NCI-H2107 treated with DMSO at 0.1 percent for 48 hours (cell line): ENCODE measurements around the gene BRD4.
"Not testable (repeated sequence)": the region's sequence is repeated elsewhere in the genome, so short reads cannot be mapped to it uniquely, and the experiment has no call there.

Experiments used
- DNase-seq: peaks from one replicate; lab custom pipeline; 2025; ENCODE audit not compliant: unreplicated experiment; lab: John Stamatoyannopoulos, UW

The BRD4 gene

GRCh38 chr19:15363048-15363447 is 30.7 kb upstream of the BRD4 start:
- not testable (repeated sequence) for DNase-seq

DNA sequence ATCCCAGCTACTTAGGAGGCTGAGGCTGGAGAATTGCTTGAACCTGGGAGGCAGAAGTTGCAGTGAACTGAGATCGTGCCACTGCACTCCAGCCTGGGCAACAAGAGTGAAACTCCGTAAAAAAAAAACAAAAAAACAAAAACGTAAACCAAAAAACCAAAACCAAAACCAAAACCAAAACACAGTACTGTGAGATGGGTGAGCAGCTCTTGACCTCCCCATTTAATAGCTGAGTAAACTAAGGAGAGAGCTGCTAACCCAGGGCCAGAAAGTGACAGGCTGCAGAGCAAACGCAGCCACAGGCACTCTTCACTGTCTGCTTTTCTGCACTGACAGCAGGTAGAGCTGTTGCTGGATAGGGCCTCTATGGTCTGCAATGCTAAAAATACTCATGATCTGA is 27.7 kb upstream of the BRD4 start:
- not testable (repeated sequence) for DNase-seq

DNA sequence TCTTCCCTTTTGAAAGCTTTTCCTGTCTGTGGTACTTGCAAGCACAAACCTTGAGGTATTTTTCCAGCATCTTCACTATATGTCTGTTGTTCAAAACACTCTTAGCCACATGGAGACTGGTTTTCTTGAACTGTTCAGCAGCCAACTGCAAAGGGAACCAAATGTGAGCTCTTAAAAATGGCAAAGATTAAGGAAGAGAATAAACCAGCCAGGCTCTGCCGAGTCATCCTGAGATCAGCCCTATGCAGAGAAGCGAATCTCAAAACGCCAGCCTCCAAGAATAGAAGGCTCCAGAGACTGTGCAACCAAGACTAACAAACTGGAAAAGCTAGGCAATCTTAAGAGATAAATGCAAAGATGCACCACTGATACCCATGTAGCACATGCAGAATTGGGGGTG is 26.6 kb upstream of the BRD4 start:
- no peak for DNase-seq

- no peak for DNase-seq
Observed at GRCh38 chr19:15357906-15358305, 25.6 kb upstream of the BRD4 start.

GRCh38 chr19:15354566-15355296 is 22.4 kb upstream of the BRD4 start:
- no peak for DNase-seq

DNA sequence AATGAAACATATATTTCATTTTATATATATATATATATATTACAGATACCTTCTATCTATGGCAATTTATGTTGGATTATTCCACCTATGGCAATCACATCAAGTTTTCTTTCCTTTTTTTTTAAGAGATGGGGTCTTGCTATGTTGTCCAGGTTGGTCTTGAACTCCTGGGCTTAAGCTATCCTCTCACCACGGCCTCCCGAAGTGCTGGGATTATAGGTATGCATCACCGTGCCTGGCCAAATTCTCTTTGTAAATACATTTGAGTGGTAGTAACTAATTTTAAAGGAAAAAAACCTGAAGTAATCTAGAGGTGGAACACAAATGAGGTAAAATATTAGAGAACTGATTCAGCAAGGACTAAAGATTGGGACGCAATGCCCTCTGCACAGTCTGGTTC is 21.6 kb upstream of the BRD4 start:
- no peak for DNase-seq

GRCh38 chr19:15352535-15352934 is 20.2 kb upstream of the BRD4 start:
- not testable (repeated sequence) for DNase-seq

GRCh38 chr19:15341328-15341727 is 9.0 kb upstream of the BRD4 start:
- not testable (repeated sequence) for DNase-seq

DNA sequence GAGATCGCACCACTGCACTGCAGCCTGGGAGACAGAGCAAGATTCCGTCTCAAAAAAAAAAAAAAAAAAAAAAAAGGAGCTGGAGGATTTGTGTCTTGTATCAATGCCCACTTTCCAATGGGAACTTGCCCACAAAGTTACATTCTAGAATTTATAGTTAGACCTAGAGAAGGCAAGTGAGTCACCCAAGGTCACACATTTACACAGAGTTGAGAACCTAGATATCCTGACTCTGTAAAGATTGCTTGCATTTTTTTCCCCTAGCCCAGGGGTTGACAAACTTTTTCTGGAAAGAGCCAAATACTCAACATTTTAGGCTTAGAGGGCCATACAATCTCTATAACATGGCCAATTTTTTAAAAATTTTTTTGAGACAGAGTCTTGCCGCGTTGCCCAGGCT is 7.7 kb upstream of the BRD4 start:
- no peak for DNase-seq

- no peak for DNase-seq
Observed at GRCh38 chr19:15337202-15337601, 4.9 kb upstream of the BRD4 start.

DNA sequence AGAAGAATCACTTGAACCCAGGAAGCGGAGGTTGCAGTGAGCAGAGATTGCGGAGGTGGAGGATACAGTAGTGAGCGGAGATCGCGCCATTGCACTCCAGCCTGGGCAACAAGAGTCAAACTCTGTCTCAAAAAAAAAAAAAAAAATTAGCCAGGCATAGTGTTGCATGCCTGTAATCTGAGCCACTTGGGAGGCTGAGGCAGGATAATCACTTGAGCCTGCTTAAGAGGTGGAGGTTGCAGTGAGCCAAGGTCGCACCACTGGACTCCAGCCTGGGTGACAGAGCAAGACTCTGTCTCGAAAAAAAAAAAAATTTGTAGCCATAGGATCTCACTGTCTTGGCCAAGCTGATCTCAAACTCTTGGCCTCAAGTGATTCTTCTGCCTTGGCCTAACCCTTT is 3.7 kb upstream of the BRD4 start:
- DNase-seq: not testable (repeated sequence)

DNA sequence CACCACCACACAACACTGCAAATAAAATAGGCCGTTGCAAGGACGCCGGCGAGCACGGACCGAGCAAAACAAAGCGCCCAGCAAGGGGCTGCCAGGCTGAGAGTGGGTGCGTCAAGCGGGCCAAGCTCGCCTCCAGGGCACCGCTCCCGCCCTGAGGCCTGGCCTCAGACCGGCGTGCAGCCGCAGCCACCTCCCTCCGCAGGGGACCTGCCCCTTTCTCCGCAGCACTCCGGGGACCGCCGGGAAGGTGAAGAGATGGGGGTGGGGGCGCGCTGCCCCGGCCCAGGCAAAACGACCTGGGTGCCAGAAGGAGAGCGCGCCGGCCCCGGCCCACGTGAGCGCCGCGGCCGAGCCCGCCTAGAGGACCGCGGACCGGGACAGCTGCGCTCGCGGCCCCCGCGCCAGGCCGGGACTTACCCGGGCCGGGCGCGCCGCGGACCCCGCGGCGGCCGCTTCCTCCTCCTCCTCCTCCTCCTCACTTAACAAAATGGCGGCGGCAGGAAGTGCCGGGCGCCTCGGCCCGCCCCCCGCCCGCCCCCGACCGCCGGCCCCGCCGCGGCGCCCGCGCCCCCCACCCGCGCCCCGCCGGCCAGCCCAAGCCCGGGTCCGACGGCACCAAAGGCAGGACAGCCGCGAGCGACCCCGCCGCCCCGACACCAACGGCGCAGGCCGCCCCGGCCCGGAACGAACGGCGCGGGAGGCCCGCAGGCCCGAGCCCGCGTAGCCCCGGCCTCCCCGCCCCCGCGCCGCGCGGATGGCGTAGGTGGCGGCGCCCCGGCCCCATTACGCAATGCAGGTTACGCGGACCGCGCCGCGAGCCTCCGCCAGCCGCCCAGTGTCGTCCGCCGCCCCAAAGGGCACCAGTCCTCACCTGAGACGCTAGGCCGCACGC is 674 bp downstream of the BRD4 start:
- no peak for DNase-seq

DNA sequence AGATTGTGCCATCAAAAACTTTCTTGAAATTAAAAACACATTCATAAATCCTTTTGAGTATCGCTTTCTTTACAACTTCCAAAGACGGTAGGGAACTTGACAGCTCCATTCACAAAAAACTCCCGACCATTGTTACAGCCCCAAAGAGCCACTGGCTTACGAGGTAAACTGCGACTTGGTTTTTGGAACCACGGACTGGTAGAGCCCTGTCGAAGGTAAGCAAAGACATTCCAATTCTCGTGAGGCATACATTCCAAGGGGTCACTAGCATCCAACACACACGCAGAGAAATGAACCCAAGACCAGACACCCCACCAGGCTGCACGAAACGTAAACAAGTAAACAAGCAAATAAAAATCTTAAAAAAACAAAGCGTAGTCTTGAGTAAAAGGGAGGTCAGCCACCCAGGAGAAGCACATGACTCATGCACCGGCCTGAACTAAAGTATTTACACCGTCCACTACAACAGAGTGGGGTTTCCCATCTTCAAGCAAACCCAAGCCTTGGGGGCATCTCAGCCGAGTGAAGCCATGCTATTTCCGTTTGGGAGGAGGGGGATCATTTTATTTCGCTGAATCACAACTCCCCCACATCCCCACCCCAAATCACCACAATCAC is 1.4 kb downstream of the BRD4 start:
- no peak for DNase-seq

- no peak for DNase-seq
Observed at GRCh38 chr19:15328312-15328711, 4.0 kb downstream of the BRD4 start.

- DNase-seq: no peak
Observed at GRCh38 chr19:15324791-15325519, 7.4 kb downstream of the BRD4 start.

GRCh38 chr19:15323496-15324235 is 8.7 kb downstream of the BRD4 start:
- DNase-seq: no peak

GRCh38 chr19:15321739-15322138 is 10.6 kb downstream of the BRD4 start:
- DNase-seq: no peak

DNA sequence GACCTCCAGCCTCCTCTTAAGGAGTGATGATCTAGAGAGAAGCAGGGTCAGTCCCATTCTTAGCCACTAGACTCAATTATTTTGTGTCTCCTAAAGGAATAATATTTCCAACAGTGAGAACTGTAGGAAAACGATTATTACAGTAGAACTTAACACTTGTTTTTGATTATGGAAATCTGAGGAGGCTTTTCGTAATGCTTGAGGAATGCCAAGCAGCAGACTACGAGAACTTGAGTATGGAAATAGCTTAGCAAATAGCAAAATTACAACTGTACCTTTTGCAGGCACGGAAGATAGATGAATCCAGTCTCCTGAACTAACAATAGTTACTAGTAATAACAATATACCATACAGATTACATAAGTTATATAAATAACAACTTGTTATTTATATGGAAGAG is 12.2 kb downstream of the BRD4 start:
- DNase-seq: no peak

DNA sequence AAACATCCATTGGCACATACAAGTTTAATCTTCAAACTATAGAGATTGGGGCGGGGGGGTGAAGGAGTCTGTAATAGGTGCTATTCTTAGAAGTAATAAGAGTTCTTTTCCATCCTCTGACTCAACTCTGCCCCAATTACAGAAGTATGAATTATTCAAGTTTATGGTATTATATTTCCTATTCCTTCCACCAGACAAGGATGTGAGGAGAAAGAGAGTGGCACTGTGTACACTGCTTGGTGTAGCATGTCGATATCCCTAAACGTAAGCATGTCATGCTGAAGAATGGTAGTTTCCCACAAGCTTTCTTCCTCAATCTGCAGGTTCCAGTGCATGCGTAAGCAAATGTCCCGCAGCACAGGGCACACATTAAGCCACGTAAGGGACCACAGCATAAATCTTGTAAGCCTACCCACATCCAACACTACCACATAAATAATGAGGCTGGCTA is 14.1 kb downstream of the BRD4 start:
- no peak for DNase-seq

- no peak for DNase-seq
Observed at GRCh38 chr19:15317392-15318071, 14.8 kb downstream of the BRD4 start.
